GM11168 (cell line): ENCODE results near the gene CSN1S1.
"Not testable (repeated sequence)": the region's sequence is repeated elsewhere in the genome, so short reads cannot be mapped to it uniquely, and the experiment has no call there.

Experiments
- in situ Hi-C: fragments of 300-500 bp; cut with MboI; formaldehyde crosslinking; loops from one replicate; pipeline ENCODE4 v1.12.0; 2022; ENCODE audit warnings: low sequenced_read_pairs; ENCODE audit not compliant: unreplicated experiment

Gene CSN1S1, protein sequence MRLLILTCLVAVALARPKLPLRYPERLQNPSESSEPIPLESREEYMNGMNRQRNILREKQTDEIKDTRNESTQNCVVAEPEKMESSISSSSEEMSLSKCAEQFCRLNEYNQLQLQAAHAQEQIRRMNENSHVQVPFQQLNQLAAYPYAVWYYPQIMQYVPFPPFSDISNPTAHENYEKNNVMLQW

GRCh38 chr4:69930768-69931167 is at the start of gene CSN1S1:
CSN1S1 (plus strand) TSS chr4:69931068; CDS start chr4:69932556, 1,488 bp downstream.
- in situ Hi-C loops = no loop called here

DNA sequence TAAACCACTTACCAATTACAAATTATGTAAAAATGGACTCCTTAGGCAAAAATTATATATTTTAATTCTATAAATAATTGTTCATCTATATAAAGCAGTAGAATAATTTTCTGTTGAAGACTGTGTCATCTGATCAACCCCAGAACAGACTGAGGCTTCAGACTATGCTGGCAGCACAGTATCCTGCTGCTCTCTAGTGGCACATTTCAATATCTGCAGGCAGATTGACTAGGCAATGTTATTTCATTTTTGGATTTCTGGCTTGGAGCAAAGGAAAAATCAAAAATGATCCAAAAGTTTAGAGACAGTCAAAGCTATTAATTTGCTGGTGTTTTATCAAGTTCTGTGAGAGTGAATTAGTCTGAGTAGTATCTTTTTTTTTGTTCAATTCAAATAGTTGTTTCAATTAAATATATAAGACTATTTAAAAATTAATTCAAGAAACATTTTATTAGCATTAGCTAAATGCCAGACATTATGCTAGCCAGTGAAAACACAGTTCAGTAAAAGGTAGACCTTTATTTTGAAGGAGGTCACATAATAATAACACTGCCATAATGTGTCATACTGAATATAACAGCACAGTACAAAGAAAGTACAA is 49.6 kb upstream of the CSN1S1 start:
- in situ Hi-C loops = loop anchor here (5.0 kb wide), 1 partner anchor 194 kb away; no protein-coding TSS in a partner anchor

DNA sequence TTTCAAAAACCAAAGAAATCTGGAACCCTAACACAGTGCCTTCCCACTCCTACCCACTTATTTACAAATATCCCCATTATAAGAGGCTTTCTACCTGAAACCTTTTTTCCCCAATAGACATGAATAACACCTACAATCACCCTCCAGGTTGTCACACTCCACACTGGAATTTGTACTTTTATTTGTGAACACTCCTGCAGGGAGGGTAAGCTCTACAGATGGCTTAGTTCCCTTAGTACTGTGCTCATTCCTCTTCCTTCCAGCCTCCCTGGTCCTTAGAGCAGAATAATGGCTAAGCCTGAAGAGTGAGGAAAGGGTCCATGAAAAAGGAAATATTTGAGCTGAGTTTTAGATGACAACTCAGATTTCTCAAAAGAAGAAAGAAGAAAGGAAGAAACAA is 48.7 kb upstream of the CSN1S1 start:
- in situ Hi-C loops = loop anchor here (5.0 kb wide), 1 partner anchor 195 kb away; no protein-coding TSS in a partner anchor

- in situ Hi-C loops = no loop called here
Observed at GRCh38 chr4:69888336-69888735, 42.5 kb upstream of the CSN1S1 start.

DNA sequence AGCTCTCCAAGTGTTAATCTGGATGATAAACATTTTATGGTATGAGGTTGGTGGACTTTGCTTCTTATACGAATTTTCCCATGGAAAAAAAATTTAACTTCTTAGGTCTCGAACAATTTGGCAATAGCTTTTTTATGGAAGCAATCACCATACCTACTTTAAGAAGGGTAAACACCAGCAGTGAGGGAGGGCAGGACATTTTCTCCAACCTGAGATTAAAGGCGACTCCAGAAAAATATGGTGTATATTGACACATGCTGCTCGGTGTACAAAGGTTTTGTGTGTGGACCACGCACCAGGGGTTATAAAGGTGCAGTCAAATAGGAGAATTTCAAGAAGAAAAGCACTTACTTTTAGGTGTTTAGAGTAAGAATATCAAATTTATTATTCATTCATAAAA is 36.7 kb upstream of the CSN1S1 start:
- in situ Hi-C loops = no loop called here

DNA sequence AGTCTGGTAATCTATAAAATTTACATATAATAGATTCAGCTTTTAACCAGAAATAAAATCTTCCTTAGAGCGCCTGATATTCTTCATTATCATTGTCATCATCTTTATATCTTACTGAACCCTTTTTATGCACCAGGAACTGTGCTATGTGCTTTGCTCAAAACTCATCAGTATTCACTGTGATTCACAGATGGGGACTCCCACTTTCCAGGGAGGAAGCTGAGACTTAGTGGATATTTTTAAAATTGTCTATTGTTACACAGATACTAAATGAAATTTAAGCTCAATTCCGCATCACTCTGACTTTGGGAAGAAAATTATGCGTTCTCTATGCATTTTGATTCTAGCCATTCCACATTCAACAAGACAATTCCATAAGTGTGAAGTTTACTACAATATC is 36.1 kb upstream of the CSN1S1 start:
- in situ Hi-C loops = no loop called here

DNA sequence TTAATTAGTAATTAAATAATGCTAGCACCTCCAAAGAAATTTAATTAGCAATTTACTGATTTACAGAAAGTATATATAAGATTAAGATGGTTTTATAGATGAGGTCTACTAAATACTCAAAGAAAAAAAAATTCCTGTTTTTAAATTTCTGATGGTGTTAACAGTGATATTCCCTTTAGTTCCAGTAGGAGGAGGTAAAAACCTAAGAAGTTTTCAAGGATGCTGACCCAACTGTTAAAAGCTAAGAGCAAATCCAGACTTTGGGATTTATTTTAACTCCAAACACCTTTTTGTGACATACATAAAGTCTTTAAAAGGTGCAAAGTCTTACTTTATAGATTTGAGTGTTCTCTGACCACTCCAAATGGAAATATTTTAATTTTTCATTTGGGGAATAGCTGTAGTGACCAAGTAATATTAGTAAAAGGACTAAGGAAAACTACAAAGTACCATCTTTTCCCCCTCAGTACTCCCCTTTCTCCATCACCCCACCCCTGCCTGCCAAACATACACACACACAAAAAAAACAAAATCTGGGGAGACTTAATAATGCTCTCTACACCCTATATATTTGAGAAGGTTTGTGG is 34.2 kb upstream of the CSN1S1 start:
- in situ Hi-C loops = no loop called here

- in situ Hi-C loops = no loop called here
Observed at GRCh38 chr4:69907151-69907550, 23.7 kb upstream of the CSN1S1 start.

- in situ Hi-C loops = no loop called here
Observed at GRCh38 chr4:69909195-69909594, 21.7 kb upstream of the CSN1S1 start.

DNA sequence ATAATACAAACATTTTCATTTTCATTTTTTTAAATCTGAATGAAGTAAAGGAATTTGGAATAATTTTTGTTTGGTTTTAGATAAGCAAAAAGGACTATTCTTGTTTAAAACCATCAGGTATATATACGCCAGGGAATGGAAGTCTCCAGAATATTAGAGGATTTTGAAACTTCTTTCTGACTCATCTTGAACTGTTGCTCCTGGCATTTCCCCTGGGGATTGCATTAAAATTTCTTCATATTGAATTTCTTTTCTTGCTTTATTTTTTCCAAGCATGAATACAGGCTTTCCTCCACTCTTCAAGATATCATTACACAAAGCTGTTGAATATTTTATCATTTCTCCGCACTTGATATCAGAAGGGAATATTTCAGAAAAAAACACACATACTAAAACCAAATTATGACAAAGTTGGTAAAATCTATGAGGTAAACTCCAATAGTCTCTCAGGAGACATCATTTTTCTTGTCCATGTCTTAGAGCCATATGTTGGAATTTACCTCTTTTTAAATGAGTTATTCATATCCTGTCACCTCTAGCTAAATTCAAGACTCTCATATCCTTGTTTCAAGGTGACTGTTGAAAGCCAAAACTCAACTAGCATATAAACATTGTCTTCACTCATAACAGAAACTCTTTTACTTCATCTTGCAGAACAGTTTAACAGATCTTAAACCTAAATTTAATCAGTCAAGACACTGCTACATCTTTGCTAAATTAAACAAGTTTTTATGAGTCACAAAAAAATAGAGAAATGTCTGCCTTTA is 20.7 kb upstream of the CSN1S1 start:
- in situ Hi-C loops = no loop called here

- in situ Hi-C loops = no loop called here
Observed at GRCh38 chr4:69920874-69921273, 10.0 kb upstream of the CSN1S1 start.

GRCh38 chr4:69923782-69924410 is 7.0 kb upstream of the CSN1S1 start:
- in situ Hi-C loops = not testable (repeated sequence)

DNA sequence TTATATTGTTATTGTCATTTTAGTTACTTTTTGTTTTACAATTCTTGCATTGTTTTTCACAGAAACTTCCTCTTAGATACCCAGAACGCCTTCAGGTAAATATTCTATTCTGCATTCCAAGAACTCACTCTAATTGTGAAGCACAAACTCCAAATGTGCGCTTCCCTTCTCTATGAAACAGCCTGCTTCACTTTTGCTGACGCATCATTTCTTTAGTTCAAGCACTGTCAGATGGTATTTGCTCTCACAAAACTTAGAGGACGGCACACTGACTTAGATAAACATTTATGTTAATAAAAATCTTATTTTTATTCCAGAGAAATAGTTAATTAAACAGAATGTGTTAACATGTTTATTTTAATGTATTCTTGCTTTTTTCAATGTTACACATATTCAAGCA is 3.3 kb downstream of the CSN1S1 start:
- in situ Hi-C loops = no loop called here

DNA sequence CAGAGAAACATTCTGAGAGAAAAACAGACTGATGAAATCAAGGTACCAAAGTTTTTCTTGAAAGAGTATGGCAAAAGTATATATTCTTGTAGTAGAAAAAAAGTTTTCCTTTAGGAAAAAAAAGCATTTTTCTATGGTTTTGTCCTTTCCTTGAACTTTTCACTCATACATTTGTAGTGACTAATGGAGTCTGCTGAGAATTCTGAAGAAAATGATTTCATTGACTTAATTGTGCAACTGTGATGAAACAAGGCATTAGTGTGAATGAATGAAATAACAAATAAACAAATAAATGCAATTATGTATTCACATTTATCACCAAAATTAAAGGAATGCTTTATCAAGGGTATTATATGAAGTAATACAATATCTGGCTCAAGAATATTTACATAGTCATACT is 5.7 kb downstream of the CSN1S1 start:
- in situ Hi-C loops = no loop called here

DNA sequence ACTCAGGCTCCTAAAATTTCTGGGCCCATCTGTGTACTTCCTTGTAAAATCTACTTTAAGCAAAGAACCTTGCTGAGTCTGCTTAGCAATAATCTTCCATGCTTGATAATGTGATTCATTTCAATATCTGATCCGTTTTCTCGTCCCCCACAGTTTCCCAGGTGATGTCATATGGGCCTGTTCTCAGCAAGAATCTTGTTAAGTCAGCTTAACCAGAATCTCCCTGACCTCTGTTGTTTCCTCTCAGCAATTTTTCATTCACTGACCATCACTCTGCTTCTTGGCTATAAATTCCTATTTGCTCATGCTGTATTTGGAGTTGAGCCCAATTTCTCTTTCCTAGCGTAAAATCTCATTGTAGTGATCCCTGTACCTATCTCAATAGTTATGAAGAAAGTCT is 20.7 kb downstream of the CSN1S1 start:
- in situ Hi-C loops = no loop called here

- in situ Hi-C loops = no loop called here
Observed at GRCh38 chr4:69957209-69957608, 26.3 kb downstream of the CSN1S1 start.

- in situ Hi-C loops = no loop called here
Observed at GRCh38 chr4:69965628-69966027, 34.8 kb downstream of the CSN1S1 start, which contains the start of gene CSN2. CSN2 (minus strand) TSS chr4:69965728; CDS start chr4:69960995, 4,733 bp downstream.

- in situ Hi-C loops = no loop called here
Observed at GRCh38 chr4:69970071-69970470, 39.2 kb downstream of the CSN1S1 start.

- in situ Hi-C loops = no loop called here
Observed at GRCh38 chr4:69974631-69975030, 43.8 kb downstream of the CSN1S1 start.

DNA sequence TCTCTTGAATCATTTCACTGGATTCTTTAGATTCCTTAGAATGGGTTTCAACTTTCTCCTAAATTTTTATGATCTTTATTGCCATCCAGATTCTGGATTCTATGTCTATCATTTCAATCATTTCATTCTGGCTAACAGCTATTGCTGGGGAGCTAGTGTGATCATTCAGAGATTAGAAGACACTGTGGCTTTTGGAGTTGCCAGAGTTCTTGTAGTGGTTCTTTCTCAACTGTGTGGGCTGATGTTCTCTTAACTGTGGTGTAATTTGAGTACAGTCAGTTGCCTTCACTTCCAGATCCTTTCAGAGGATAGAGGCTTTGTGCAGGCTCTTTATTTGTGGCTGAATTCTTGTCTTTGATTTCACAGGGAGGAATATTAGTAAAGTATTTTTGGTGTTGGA is 46.7 kb downstream of the CSN1S1 start:
- in situ Hi-C loops = no loop called here

DNA sequence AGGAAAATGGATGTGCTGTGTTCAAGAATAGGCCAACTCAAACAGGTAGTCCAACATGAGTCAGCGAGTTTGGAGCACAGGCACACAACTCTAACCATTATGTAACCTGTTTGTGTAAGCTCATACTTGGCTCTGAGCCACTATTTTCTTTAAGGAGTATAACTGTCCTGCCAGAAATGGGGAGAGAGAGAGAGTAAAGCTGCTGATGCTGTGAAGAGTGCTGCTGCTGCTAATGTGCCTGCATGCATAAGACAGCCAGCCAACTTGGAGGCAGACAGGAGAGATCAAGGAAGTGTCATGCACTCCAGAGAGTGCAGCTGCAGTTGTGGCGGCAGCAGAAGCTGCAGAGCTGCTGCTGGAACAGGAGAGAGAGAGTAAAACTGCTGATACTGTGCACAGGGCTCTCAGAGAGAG is 53.2 kb downstream of the CSN1S1 start:
- in situ Hi-C loops = no loop called here
